Gastroesophageal sphincter (tissue), 4 donors: ENCODE data around the gene STX1B. TPM values are rescaled to one million over a fixed set of nuclear protein-coding genes. Genes with fewer than 3 reads are reported as not detected.

Source experiments
- ATAC-seq: fragments of 150-250 bp; one replicate; pipeline ENCODE4 v1.9.1; 2016; ENCODE audit warnings: mild to moderate bottlenecking, moderate library complexity
- H3K27ac ChIP-seq, 4 donors: fragments of 200-600 bp; sonication (generic) in 3 of 4; 1 replicate in 3 of 4; 2 replicates in 1 of 4; pipeline ENCODE4 v1.5.1; 2016 to 2019
- H3K27me3 ChIP-seq: fragments of 200-600 bp; sonication (generic); one replicate; pipeline ENCODE4 v1.5.1; 2019
- H3K36me3 ChIP-seq, 2 donors: fragments of 200-600 bp; sonication (generic); one replicate each; pipeline ENCODE4 v1.5.1; 2019; ENCODE audit warnings: control low read depth in 1 of 2
- H3K4me1 ChIP-seq, 3 donors: fragments of 200-600 bp; sonication (generic); 1 replicate in 2 of 3; 2 replicates in 1 of 3; pipeline ENCODE4 v1.5.1; 2016 to 2019; ENCODE audit warnings: control low read depth in 2 of 3
- H3K4me3 ChIP-seq, 2 donors: fragments of 200-600 bp; sonication (generic); one replicate each; pipeline ENCODE4 v1.5.1; 2019; ENCODE audit warnings: mild to moderate bottlenecking in 1 of 2, moderate library complexity in 1 of 2
- H3K9me3 ChIP-seq, 3 donors: fragments of 200-600 bp; sonication (generic); one replicate each; pipeline ENCODE4 v1.5.1; 2017 to 2019; ENCODE audit warnings: control low read depth in 2 of 3
- CTCF ChIP-seq, 4 experiments: fragments of 200-600 bp in 2 of 4; fragments of 450-650 bp in 2 of 4; sonication (generic) in 1 of 4; IDR thresholded peaks; one replicate each; pipeline ENCODE4 v1.5.1; 2017 to 2019; ENCODE audit warnings: antibody characterized with exemption in 4 of 4, mild to moderate bottlenecking in 2 of 4, moderate library complexity in 2 of 4
- EP300 ChIP-seq: sonication (generic); formaldehyde crosslinking; IDR thresholded peaks from one replicate; pipeline ENCODE4 v1.6.1; 2017; ENCODE audit warnings: antibody characterized with exemption, mild to moderate bottlenecking
- POLR2A ChIP-seq, 2 donors: fragments of 450-650 bp; IDR thresholded peaks; one replicate each; pipeline ENCODE4 v1.6.1; 2017; ENCODE audit warnings: antibody characterized with exemption in 2 of 2, mild to moderate bottlenecking in 2 of 2, moderate library complexity in 1 of 2
- POLR2AphosphoS5 ChIP-seq: sonication (generic); formaldehyde crosslinking; IDR thresholded peaks from one replicate; pipeline ENCODE4 v1.6.1; 2017; ENCODE audit warnings: antibody characterized with exemption
- WGBS, 2 donors: methylation state at CpG; one replicate each; pipeline ENCODE4 v1.1.5; 2018; ENCODE audit warnings: low coverage in 1 of 2; 5-methylcytosine and 5-hydroxymethylcytosine counted together
- total RNA-seq, 4 donors: library from RNA; depleted of rRNA; stranded (reverse); fragments of >200 nt; gene quantifications; one replicate each; pipeline ENCODE4 v1.1.0, GENCODE V29; 2016

STX1B gene
- total RNA-seq, 4 donors from 2014 or later: 0.54 to 3.3 (median 1.9) TPM; not detected in 1

GRCh38 chr16:30949650-30950515, 60.6 kb downstream of the STX1B start:
- Histone ChIP-seq H3K27ac (peak overlapping the region; percentile 69 to 95 (median 92)), H3K27me3 (no peaks in the 10 kb centered on the region), H3K4me1 (peaks cover 0 to 71% (median 33%) of the 10 kb centered on the region in 3 donors), H3K9me3 (no peaks in the 10 kb centered on the region), H3K4me3 (peak overlapping the region; percentile 77 to 98), H3K36me3 (peaks cover 0 to 17% of the 10 kb centered on the region in 2 donors)
- TF ChIP-seq POLR2AphosphoS5: peak; percentile 71
- no peak for TF ChIP-seq CTCF (IDR thresholded peaks at IDR 0.05)
- peak; percentile 51 to 71 for TF ChIP-seq POLR2A (IDR thresholded peaks at IDR 0.05)
- no peak for TF ChIP-seq EP300
- ATAC-seq: peak; percentile 74
- 0 to 10% methylated on average over 5 to 10 of the region's 21 CpGs for WGBS, 2 donors

GRCh38 chr16:30948667-30949649, 61.5 kb downstream of the STX1B start, which contains the start of gene ORAI3:
Gene ORAI3 (plus strand): TSS chr16:30949068. CDS start chr16:30949290, 222 bp downstream.
- peak; percentile 60 for ATAC-seq
- Histone ChIP-seq H3K27me3 (no peaks in the 10 kb centered on the region), H3K4me1 (peaks cover 0 to 64% (median 33%) of the 10 kb centered on the region in 3 donors), H3K9me3 (no peaks in the 10 kb centered on the region), H3K4me3 (peak within 1 kb of the TSS; percentile 77 to 98), H3K36me3 (peaks cover 0 to 24% of the 10 kb centered on the region in 2 donors), H3K27ac (peak within 1 kb of the TSS; percentile 69 to 95 (median 92))
- 0% methylated on average over 1 of the region's 70 CpGs; no CpG with 5 or more reads in 1 of the 2 donors for WGBS, 2 donors
- TF ChIP-seq POLR2AphosphoS5 (peak; percentile 33), POLR2A (IDR thresholded peaks at IDR 0.05) (peak; percentile 56 to 65), CTCF (IDR thresholded peaks at IDR 0.05) (no peak), EP300 (no peak)

- Histone ChIP-seq H3K36me3 (peaks cover 0 to 27% of the 10 kb centered on the region in 2 donors), H3K27ac (peak overlapping the region; percentile 69 to 95 (median 92)), H3K27me3 (no peaks in the 10 kb centered on the region), H3K4me1 (peaks cover 0 to 55% (median 25%) of the 10 kb centered on the region in 3 donors), H3K9me3 (no peaks in the 10 kb centered on the region), H3K4me3 (peak overlapping the region; percentile 77 to 98)
- WGBS, 2 donors: 0 to 35% methylated on average over 2 to 3 of the region's 44 CpGs
- peak; percentile 46 for TF ChIP-seq POLR2AphosphoS5
- no peak for TF ChIP-seq EP300
- peak; percentile 79 for ATAC-seq
These were observed 62.4 kb downstream of the STX1B start for GRCh38 chr16:30947859-30948666.

GRCh38 chr16:30947541-30947858, 62.9 kb downstream of the STX1B start:
- H3K4me3 ChIP-seq: peak overlapping the region in 1 of 2 donors; percentile 98
- TF ChIP-seq CTCF (IDR thresholded peaks at IDR 0.05) (no peak), POLR2AphosphoS5 (no peak), EP300 (no peak), POLR2A (IDR thresholded peaks at IDR 0.05) (no peak)
- H3K4me1 ChIP-seq: peaks cover 0 to 50% (median 25%) of the 10 kb centered on the region in 3 donors
- ATAC-seq: no peak
- peak overlapping the region; percentile 69 to 95 (median 92) for H3K27ac ChIP-seq
- H3K36me3 ChIP-seq: peaks cover 0 to 33% of the 10 kb centered on the region in 2 donors
- WGBS, 2 donors: 17 to 78% methylated on average over 1 to 2 of the region's 3 CpGs
- H3K9me3 ChIP-seq: no peaks in the 10 kb centered on the region
- no peaks in the 10 kb centered on the region for H3K27me3 ChIP-seq
